Coronary artery (tissue), 2 donors: ENCODE data around the gene FCHO1.
A peak's percentile ranks its signal among the peaks of the same experiment; 100 is the strongest.

Source experiments
- DNase-seq: peaks from one replicate; pipeline ENCODE4 v3.0.0-alpha.2; 2017; ENCODE audit warnings: low spot score
- H3K27ac ChIP-seq, 2 donors: fragments of 200-600 bp; sonication (generic); one replicate each; pipeline ENCODE4 v1.5.1; 2016 to 2019
- H3K4me3 ChIP-seq: fragments of 200-600 bp; sonication (generic); 2 replicates; pipeline ENCODE4 v1.5.1; 2016; ENCODE audit warnings: mild to moderate bottlenecking, moderate library complexity
- TF ChIP-seq, protein P1 (sequence below): fragments of 200-600 bp; sonication (generic); IDR thresholded peaks from one replicate; pipeline ENCODE4 v1.5.1; 2019; ENCODE audit warnings: antibody characterized with exemption

FCHO1 gene

DNA sequence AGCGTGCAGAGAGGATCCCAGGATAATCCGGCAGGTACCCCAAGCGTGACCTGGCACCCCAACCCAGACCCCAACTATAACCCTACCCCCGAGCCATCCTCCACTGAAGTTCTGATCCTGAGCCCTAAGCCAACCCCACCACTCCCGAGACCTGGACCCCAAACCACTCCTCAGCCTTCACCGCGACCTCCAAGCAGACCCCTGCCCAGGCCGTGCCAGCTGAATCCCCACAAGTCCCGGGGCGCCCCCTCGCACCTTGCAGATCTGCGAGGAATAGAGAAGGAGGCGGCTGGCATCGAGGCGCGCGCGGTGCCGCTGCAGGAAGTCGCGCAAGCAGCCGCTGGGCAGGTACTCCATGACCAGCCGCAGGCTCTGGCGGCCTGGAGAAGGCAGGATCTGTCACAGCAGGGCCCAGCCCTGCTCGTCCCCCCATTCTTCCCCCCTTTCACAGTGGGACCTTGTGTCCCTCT, 80.2 kb downstream of the FCHO1 start:
- H3K4me3 ChIP-seq, result peak overlapping the region; percentile 41
- DNase-seq, result no peak
- TF ChIP-seq, protein P1, sequence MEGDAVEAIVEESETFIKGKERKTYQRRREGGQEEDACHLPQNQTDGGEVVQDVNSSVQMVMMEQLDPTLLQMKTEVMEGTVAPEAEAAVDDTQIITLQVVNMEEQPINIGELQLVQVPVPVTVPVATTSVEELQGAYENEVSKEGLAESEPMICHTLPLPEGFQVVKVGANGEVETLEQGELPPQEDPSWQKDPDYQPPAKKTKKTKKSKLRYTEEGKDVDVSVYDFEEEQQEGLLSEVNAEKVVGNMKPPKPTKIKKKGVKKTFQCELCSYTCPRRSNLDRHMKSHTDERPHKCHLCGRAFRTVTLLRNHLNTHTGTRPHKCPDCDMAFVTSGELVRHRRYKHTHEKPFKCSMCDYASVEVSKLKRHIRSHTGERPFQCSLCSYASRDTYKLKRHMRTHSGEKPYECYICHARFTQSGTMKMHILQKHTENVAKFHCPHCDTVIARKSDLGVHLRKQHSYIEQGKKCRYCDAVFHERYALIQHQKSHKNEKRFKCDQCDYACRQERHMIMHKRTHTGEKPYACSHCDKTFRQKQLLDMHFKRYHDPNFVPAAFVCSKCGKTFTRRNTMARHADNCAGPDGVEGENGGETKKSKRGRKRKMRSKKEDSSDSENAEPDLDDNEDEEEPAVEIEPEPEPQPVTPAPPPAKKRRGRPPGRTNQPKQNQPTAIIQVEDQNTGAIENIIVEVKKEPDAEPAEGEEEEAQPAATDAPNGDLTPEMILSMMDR, result no peak
- no peak overlapping the region for H3K27ac ChIP-seq

DNA sequence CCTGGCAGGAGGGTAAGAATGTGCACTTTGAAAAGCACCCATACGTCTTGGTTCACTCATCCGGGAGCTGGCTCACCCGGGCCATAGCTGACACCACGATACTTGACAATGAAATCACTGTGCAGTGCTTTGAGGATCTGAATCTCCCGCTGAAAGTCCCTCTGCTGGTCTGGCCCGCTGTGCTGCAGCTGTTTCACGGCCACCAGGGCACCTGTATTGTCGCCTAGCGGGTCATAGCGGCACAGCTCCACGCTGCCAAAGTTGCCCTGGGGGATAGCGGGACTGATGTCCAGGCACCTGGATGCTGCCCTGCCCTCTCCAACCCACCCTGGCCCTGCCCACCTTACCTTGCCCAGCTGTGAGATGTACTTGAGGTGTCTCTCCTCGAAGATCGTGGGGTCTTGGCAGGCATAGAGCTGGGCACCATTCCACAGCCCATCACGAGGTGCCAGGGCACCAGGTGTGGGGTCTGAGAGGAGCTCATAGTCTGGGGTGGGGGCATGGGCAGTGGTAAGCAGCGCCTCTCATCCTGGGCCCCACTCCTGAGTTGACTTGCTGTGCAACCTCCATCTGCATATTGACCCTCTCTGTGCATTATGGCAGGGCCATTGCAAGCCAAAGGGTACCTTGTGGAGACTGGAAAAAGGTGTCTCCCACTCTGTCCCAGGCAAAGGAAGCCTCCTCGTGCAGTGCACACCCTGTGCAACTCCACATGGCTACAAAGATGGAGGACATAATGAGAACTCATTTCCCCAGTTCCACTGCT, 81.3 kb downstream of the FCHO1 start:
- DNase-seq, result no peak
- TF ChIP-seq, protein P1, result no peak
- Histone ChIP-seq H3K27ac (no peak overlapping the region), H3K4me3 (no peak overlapping the region)

DNA sequence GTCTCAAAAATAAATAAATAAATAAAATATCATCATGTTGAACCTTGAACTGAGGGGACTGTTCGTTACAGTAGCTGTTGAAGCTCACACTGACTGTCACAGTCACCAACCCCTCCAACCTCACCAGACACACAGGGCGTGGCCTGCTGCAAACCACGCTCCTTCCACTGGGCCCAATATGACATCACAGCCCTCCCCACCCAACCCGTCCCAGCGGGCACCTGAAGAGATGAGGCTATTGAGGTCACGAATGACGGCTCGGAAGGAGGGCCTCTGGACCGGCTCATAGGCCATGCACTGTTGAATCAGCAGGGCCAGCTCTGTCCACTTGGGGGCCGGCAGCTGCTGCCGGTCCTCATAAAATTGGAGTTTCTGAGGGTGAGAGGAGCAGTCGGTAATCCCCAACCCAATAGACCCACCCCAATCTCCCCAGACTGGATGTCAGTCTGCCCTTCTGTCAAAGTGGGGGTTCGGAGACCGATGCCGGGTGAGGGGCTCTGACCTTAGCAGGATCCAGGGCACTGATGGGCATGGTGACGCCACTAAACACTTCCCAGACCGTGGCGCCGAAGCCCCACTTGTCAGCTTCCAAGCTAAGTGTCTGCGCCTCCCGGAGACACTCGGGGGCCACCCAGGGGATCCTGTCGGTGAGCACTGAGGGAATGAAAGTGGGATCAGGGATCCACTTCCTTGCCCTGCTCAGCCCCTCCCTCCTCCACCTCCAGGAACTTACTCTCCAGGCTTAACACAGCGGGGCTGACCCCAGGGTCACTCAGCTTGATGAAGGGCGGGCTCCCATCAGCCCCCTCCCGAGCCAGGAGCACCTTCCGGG, 83.3 kb downstream of the FCHO1 start:
- no peak for DNase-seq
- TF ChIP-seq, protein P1, result no peak
- H3K27ac ChIP-seq, result no peak overlapping the region
- no peak overlapping the region for H3K4me3 ChIP-seq

DNA sequence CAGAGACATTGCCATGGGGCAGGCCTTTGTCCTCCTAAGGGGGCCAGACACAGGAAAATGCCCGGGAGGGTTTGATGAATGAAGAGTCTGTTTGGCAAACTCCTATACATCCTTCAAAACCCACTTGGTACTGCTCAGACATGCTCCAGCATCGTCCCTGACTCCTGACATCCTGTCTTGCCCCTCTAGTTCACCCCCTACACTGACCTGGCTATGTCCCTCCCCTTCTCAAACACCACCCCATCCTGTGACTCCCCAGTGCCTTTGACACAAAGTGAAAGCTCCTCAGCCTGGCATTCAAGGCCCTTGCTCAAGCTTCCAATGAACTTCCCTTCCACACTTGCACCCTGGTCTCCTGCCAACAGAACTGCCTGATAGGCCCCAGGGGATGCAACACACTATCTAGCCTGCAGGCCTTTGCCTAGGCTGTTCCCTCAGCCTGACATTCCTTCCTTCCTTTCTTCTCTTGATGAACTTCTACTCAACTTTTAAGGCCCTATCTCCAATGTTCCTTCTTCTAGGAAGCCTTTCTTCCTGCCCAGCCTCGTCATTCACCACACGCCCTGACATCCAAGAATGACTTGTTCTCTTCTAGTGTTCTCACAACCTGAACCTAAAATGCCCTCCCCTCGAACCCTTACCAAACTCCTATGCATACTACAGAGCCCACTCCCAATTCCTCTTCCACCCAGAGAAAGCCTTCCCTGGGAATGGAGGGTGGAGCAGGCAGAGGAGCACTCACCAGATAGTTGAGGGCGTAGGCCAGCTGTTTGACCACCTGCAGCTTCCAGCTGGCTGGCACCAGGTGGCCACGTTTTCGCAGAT, 84.1 kb downstream of the FCHO1 start:
- no peak for DNase-seq

DNA sequence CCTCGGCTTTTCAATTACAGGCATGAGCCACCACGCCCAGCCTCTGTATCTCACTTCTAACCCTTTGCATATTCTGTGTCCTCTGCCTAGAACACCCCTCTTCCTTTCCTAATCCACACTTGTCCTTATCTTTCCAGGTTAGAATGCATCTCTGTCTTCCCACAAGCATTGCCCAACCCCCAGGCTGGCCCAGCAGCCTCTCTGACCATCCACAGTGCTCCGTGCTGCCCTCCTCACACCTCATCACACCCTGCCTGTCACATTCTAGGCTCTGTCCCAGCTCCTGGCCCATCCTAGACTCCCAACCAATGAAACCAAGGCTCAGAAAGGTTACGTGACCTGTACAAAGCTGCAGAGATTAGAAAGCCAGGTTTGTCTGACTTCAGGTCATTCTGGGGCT, 85.3 kb downstream of the FCHO1 start:
- no peak for DNase-seq
- Histone ChIP-seq H3K27ac (no peak overlapping the region), H3K4me3 (no peak overlapping the region)
- TF ChIP-seq, protein P1, result no peak

More for the DNA sequence above, 84.1 kb downstream of the FCHO1 start:
- TF ChIP-seq, protein P1, result no peak
- Histone ChIP-seq H3K27ac (no peak overlapping the region), H3K4me3 (no peak overlapping the region)

DNA sequence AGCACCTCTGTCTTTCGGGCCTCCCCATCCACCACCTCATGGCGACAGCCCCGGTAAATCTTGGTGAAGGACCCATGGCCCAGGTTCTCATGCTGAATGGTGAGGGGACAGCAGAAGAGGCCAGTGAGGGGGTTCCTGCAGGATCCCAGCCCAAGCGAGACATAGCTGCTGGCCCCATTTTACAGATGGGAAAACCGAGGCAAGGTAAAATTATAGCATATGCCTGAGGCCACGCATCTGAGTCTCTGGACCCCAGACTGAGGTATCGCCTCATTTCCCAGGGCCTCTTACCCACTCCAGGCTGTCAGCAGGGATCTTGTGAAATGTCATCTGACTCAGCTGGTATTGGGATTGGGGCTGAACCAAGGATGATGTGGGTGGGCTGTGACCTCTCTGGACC, 86.7 kb downstream of the FCHO1 start:
- H3K27ac ChIP-seq, result no peak overlapping the region
- H3K4me3 ChIP-seq, result no peak overlapping the region
- TF ChIP-seq, protein P1, result no peak
- DNase-seq, result no peak
